ENCODE data around the gene PSENEN.

GRCh38 chr19:35742121-35742724 lies 3.2 kb upstream of the PSENEN start, which contains the start of gene IGFLR1:
- TF ChIP-seq CTCF (IDR thresholded peaks at IDR 0.05; ENCODE audit: poor library complexity) (no peak), EZH2phosphoT487 (IDR thresholded peaks at IDR 0.05; ENCODE audit: low read depth, severe bottlenecking, unreplicated experiment) (no peak)
